IgD-negative memory B cell (primary cell): ENCODE results near the gene RILP. TPM values are rescaled to one million over a fixed set of nuclear protein-coding genes. Genes with fewer than 3 reads are reported as not detected.
A peak's percentile ranks its signal among the peaks of the same experiment; 100 is the strongest.

ENCODE experiments used
- H3K27ac Mint-ChIP-seq, 3 donors: one replicate each; pipeline ENCODE4 v1.8.0; 2020 to 2022; ENCODE audit warnings: mild to moderate bottlenecking in 3 of 3, mixed read lengths in 3 of 3, moderate library complexity in 1 of 3
- H3K27me3 Mint-ChIP-seq: one replicate; pipeline ENCODE4 v1.8.0; 2021; ENCODE audit warnings: mixed read lengths
- H3K36me3 Mint-ChIP-seq: one replicate; pipeline ENCODE4 v1.8.0; 2020; ENCODE audit warnings: mild to moderate bottlenecking, mixed read lengths
- H3K4me1 Mint-ChIP-seq, 3 donors: one replicate each; pipeline ENCODE4 v1.8.0; 2020 to 2022; ENCODE audit warnings: mixed read lengths in 3 of 3, mild to moderate bottlenecking in 1 of 3
- H3K4me3 Mint-ChIP-seq, 4 donors: one replicate each; pipeline ENCODE4 v1.8.0; 2020 to 2022; ENCODE audit warnings: mild to moderate bottlenecking in 4 of 4, mixed read lengths in 4 of 4, moderate library complexity in 3 of 4
- H3K9me3 Mint-ChIP-seq, 3 donors: one replicate each; pipeline ENCODE4 v1.8.0; 2020 to 2021; ENCODE audit warnings: mixed read lengths in 3 of 3, mild to moderate bottlenecking in 1 of 3
- polyA plus RNA-seq: library from polyadenylated mRNA; unstranded; fragments of 300-500 nt; fragmentation: Illumina TruSeq; gene quantifications from one replicate; pipeline ENCODE4 v1.2.3, GENCODE V29; 2021

The RILP gene
- polyA plus RNA-seq, 1 donor from 2014 or later, result 2.6 TPM

DNA sequence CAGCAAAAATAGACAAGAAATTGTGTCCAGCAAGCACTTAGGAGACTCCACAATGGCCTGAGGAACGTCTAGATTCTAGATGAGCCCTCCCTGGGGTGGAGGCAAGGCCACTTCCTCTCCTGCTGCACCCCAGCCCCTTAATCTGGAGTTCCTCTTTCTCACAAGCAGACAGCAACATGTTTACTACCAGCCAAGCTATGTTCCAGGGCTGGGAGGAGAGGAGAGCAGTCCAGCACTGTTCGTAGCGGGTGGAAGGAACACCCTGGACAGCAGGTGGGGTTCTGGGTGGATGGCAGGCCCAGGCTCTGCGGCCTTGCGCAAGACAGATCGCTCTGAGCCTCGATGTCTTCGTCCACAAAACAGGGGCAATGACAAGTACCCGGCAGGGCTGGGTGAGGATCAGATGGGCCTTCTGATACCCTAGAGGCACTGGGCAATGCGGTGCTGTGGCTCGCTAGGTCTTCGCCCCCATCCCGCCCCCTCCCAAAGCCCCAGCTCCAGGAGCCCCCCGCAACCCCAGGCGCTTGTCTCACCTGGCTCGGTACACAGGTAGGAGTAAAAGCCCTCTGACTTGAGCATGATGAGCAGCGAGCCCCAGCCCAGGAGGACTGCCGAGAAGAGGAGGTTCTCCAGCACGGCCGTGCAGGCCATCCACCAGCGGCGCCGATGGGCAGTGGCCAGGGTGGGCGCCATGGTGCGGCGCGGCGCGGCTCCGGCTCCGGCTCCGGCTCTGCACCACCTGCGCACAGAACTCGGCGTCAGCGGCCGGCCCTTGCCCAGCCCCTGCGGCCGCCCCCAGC, 22.3 kb downstream of the RILP start:
- H3K4me3 Mint-ChIP-seq, result peak overlapping the region; percentile 93 to 99 (median 96)
- peak overlapping the region; percentile 95 to 97 (median 96) for H3K27ac Mint-ChIP-seq
- no peaks in the 10 kb centered on the region for H3K9me3 Mint-ChIP-seq
- H3K36me3 Mint-ChIP-seq, result peaks cover 3% of the 10 kb centered on the region
- H3K4me1 Mint-ChIP-seq, result peaks cover 37 to 39% (median 37%) of the 10 kb centered on the region in 3 donors
- H3K27me3 Mint-ChIP-seq, result peaks cover 2% of the 10 kb centered on the region

DNA sequence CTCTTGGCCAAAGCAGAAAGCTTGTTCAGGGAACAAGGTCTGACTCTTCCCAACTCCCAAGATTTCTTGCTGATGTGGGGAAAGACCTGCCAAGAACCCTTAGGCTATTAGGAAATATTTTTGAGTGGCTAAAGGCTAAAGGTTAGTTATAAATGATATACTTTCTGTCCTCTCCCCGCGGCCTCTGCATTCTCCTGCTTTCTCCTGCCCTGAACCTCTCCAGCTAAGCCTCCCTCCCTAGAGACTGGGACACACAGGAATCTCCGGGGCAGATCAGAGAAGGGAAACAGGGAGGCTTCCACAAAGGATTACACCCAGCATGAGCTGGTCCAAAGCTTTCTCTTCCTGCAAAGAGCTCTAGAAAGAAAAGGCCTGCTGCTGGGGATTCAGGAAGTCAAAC, 23.3 kb downstream of the RILP start:
- H3K27me3 Mint-ChIP-seq, result no peaks in the 10 kb centered on the region
- H3K9me3 Mint-ChIP-seq, result no peaks in the 10 kb centered on the region
- peaks cover 1% of the 10 kb centered on the region for H3K36me3 Mint-ChIP-seq
- peak overlapping the region; percentile 95 to 97 (median 96) for H3K27ac Mint-ChIP-seq
- peaks cover 28 to 33% (median 31%) of the 10 kb centered on the region in 3 donors for H3K4me1 Mint-ChIP-seq
- H3K4me3 Mint-ChIP-seq, result peak overlapping the region; percentile 93 to 99 (median 96)

DNA sequence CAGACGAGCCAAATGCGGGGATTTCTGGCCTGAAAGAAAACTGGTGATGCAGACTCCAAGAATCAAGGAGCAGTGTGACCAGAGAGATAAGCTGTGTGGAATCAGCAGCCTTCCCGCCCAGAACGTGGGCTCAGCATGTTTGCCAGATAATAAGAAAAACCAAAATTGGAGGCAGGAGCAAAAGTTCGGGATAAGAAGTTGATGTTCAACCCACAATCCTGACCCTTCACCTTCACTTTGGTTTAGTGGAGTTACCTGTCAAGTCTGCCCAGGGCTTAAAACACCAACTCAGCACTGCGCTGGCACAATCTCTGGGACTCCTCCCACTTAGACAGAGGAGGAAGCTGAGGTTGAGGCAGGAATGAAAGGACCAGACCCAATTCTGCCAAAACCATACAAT, 24.1 kb downstream of the RILP start:
- peaks cover 23 to 29% (median 26%) of the 10 kb centered on the region in 3 donors for H3K4me1 Mint-ChIP-seq
- H3K27ac Mint-ChIP-seq, result peak overlapping the region in 2 of 3 donors; percentile 40 to 95
- H3K9me3 Mint-ChIP-seq, result no peaks in the 10 kb centered on the region
- H3K36me3 Mint-ChIP-seq, result peaks cover 3% of the 10 kb centered on the region
- H3K27me3 Mint-ChIP-seq, result no peaks in the 10 kb centered on the region
- peak overlapping the region in 3 of 4 donors; percentile 83 to 97 (median 93) for H3K4me3 Mint-ChIP-seq

DNA sequence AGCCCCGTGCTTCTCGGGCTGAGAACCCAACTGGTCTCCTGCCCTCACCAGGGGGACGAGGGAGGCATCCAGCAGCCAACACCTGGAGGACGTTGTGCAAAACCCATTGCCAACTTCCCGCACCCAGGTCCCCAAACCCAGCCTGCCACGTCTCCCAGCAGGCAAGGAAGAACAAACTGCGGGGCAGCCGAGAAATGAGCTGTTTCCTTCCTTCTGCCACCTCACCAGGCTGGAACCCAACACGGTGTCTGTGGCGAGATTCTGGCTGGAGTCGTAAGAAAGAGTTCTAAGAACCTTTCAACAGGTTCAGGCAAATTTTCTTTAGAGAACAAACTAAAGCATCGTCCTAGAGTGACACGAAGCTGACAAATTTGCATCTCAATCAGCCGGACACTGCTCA, 24.6 kb downstream of the RILP start:
- Mint-ChIP-seq H3K4me1 (peaks cover 18 to 28% (median 23%) of the 10 kb centered on the region in 3 donors), H3K4me3 (peak overlapping the region in 3 of 4 donors; percentile 45 to 93 (median 83)), H3K27ac (peak overlapping the region in 2 of 3 donors; percentile 40 to 95), H3K9me3 (no peaks in the 10 kb centered on the region), H3K36me3 (peaks cover 3% of the 10 kb centered on the region), H3K27me3 (no peaks in the 10 kb centered on the region)

DNA sequence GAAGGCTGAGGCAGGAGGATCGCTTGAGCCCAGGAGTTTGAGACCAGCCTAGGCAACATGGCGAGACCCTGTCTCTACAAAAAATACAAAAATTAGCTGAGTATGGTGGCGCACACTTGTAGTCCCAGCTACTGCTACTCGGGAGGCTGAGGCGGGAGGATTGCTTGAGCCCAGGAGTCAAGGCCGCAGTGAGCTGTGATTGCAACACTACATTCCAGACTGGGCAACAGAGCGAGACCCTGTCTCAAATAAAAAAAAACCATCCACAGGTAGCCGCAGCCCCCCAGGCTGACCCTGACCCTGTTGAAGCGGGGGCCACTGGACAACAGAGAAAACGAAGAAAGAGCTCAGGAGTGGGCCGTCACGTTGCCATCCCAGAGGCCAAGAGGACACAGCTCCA, 25.0 kb downstream of the RILP start:
- no peak overlapping the region for H3K27ac Mint-ChIP-seq
- H3K36me3 Mint-ChIP-seq, result peaks cover 3% of the 10 kb centered on the region
- peak overlapping the region in 2 of 4 donors; percentile 33 to 93 for H3K4me3 Mint-ChIP-seq

DNA sequence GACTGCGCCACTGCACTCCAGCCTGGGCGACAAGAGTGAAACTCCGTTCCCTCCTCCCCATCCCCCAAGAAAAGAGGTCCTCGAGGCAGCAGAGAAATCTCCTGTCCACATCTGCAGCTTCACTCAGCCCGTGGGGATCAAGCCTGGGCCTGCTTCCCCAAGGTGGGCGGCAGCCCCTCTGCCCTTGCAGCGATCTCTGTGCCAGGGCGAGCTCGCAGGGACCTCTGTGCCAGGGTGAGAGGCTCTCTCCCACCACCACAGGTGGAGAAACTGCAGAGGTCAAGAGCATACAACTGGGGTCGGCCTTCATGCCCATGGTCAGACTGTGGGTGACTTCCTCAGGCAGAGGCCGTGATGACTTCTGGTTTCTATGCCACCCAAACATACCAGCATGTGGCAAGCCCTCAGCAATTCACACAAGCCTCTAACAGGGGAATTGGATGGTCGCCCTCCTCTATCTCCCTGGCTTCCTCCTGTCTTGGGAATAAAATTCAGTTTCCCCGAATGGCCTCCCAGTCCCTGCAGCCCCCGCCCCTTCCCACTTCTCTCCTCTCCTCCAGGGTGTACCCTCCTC, 26.5 kb downstream of the RILP start:
- H3K27ac Mint-ChIP-seq, result no peak overlapping the region

More for the DNA sequence above, 25.0 kb downstream of the RILP start:
- Mint-ChIP-seq H3K4me1 (peaks cover 17 to 29% (median 22%) of the 10 kb centered on the region in 3 donors), H3K27me3 (no peaks in the 10 kb centered on the region), H3K9me3 (no peaks in the 10 kb centered on the region)

DNA sequence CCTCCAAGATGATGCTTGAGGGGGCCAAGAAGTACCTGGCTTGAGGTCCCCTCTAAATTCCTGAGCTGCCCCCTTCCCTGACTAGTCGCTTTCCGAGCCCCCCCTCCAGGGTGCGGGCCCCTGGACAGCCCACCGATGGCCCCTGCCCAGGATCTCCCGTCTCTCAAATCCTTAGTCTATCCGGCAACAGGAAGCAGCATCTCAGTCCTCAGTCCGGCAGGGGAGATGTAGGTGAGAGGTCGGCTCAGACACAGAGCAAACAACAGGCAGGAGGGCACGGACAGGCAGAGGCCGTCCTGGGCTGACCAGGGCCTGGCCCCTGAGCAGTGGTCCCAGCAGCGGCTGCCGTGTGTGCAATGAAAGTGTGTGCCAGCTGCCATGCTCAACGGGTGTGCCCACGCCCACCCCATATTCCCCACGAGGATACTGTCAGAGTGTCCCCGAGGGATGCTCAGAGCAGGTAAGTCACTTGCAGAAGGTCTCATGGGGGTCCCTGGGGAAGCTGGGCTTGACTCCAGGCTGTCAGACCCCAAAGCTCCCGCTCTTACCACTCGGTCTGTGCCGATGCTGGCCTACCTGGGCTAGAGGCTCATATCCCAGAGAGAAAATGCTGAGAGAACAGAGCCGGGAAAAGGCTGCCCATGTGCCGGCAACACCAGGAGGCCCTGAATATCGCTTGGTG, 28.3 kb downstream of the RILP start:
- Mint-ChIP-seq H3K4me3 (no peak overlapping the region), H3K36me3 (peaks cover 4% of the 10 kb centered on the region), H3K9me3 (no peaks in the 10 kb centered on the region), H3K27ac (no peak overlapping the region), H3K27me3 (no peaks in the 10 kb centered on the region), H3K4me1 (peaks cover 9 to 16% (median 15%) of the 10 kb centered on the region in 3 donors)

More for the DNA sequence above, 26.5 kb downstream of the RILP start:
- Mint-ChIP-seq H3K9me3 (no peaks in the 10 kb centered on the region), H3K4me1 (peaks cover 17 to 24% (median 22%) of the 10 kb centered on the region in 3 donors), H3K27me3 (no peaks in the 10 kb centered on the region), H3K4me3 (no peak overlapping the region), H3K36me3 (peaks cover 3% of the 10 kb centered on the region)

DNA sequence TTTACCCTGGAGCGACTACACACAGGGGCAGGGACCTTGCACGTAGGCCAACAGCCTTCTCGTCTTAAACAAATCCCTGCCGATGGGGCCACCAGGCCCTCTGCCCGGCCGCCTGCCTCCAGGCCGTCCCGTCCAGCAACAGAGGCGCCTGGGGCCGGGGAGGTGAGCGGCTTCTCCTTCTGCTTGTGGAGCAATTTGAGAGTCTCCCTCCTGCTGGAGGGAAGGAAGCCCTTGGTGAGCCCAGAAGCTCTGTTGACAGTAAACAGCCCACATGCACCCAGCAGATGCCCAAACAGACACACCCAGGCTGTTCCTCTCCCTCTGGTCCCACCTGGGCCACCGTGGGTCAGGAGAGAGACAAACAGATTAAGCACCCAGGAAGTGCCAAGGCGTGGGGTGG, 29.2 kb downstream of the RILP start:
- peaks cover 2 to 7% (median 7%) of the 10 kb centered on the region in 3 donors for H3K4me1 Mint-ChIP-seq
- no peaks in the 10 kb centered on the region for H3K27me3 Mint-ChIP-seq
- H3K4me3 Mint-ChIP-seq, result no peak overlapping the region
- H3K27ac Mint-ChIP-seq, result no peak overlapping the region
- H3K9me3 Mint-ChIP-seq, result no peaks in the 10 kb centered on the region
- peaks cover 2% of the 10 kb centered on the region for H3K36me3 Mint-ChIP-seq

DNA sequence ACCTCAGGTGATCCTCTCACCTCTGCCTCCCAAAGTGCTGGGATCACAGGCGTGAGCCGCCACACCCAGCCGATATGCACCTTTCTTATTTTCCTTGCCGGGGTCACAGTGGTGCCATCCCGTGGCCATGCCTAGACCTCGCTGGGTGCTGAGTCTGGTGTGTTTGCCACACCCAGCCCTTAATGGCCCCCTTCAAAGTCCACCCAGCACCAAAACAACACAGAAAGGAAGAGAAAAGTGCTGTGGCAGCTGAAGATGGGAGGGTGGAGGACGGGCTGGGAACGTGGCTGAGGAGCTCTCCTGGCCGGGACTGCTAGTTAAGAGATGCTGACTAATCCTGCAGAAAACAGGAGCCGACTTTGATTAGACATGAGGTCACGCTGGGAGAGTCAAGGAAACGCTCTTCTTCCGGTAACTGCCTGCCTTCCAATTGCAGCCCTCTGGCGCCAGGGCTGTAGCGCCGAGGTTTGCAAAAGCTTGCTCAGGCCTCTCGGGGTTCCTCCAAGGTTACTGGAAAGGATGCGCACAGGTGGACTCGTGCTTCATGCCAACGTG, 32.0 kb downstream of the RILP start:
- Mint-ChIP-seq H3K4me3 (no peak overlapping the region), H3K4me1 (peaks cover 2 to 4% (median 3%) of the 10 kb centered on the region in 3 donors), H3K27me3 (no peaks in the 10 kb centered on the region), H3K27ac (peak overlapping the region in 1 of 3 donors; percentile 32), H3K36me3 (peaks cover 4% of the 10 kb centered on the region), H3K9me3 (no peaks in the 10 kb centered on the region)

DNA sequence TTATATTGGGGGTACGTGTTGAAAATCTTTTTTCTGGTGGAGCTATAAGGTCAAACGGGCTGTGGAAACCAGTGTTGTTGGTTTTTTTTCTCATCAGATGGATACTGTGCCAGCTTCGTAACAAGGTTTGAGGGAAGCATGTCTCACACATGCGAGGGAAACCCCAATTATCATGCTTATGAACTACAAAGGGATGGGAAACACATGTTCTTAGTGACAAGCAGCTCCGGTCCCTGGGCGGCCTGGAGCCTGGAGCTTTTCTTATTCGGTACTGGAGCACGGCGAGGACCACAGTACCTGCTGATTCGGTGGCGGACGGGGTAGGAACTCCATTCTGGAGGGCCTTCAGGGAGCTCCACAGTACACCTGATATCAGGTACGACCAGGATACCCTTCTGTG, 33.6 kb downstream of the RILP start:
- Mint-ChIP-seq H3K4me3 (no peak overlapping the region), H3K4me1 (peaks cover 2 to 4% (median 3%) of the 10 kb centered on the region in 3 donors), H3K27me3 (no peaks in the 10 kb centered on the region), H3K27ac (no peak overlapping the region), H3K9me3 (no peaks in the 10 kb centered on the region), H3K36me3 (peaks cover 7% of the 10 kb centered on the region)

DNA sequence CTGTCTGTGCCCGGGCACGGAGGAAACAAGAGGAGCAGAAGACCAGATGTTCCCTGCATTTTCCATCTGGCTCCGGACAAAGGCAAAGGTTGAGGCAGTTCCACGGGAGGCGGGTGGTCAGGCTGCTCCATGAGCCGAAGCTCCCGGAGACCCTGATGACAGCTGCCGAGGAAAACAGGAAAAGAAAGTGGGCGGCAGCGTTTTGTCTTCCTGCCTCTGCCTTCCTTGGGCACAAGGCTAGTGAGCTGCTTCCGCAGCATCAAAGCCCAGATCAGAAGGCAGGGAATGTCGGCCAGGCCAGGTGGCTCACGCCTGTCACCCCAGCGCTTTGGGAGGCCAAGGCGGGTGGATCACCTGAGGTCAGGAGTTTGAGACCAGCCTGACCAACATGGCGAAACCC, 37.3 kb downstream of the RILP start:
- Mint-ChIP-seq H3K27me3 (no peaks in the 10 kb centered on the region), H3K4me3 (no peak overlapping the region), H3K4me1 (peaks cover 5 to 9% (median 8%) of the 10 kb centered on the region in 3 donors), H3K27ac (peak overlapping the region in 1 of 3 donors; percentile 39), H3K9me3 (no peaks in the 10 kb centered on the region), H3K36me3 (peaks cover 8% of the 10 kb centered on the region)

DNA sequence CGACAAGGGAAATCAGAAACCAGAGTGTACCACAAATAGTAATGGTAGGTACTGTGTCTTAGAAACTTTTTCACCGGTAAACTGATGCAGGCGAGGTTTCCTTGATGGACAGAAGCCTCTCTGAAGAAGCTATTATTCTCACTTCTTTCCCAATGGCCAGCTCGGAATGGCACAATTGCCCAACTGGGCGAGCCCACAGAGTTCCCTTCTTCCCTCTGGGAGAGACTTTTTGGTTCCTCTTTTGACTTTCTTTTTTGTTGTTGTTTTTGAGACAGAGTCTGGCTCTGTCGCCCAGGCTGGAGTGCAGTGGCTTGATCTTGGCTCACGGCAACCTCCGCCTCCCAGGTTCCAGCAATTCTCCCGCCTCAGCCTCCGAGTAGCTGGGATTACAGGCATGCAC, 38.0 kb downstream of the RILP start:
- peak overlapping the region in 1 of 3 donors; percentile 35 for H3K27ac Mint-ChIP-seq
- H3K4me3 Mint-ChIP-seq, result no peak overlapping the region
- H3K4me1 Mint-ChIP-seq, result peaks cover 11 to 14% (median 14%) of the 10 kb centered on the region in 3 donors
- H3K9me3 Mint-ChIP-seq, result no peaks in the 10 kb centered on the region
- peaks cover 10% of the 10 kb centered on the region for H3K36me3 Mint-ChIP-seq
- H3K27me3 Mint-ChIP-seq, result no peaks in the 10 kb centered on the region

DNA sequence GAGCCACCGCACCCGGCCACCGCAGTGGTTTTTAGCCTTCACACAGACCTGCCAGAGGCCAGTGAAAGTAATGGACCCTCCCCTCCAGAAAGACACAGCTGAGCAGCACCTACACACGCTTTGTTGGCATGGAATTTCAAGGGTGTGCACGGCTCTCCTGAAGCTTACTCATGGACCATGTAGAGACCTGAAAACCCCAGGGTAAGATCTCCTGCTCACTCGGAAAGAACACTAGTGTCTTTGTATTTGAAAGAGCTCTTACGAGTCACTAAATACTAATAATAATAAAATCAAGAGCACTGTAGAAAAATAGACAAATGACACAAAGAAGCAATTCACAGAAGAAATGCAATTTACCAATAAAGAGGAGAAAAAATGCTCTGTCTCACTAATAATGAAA, 41.0 kb downstream of the RILP start:
- Mint-ChIP-seq H3K9me3 (no peaks in the 10 kb centered on the region), H3K27ac (peak overlapping the region in 2 of 3 donors; percentile 18 to 55), H3K4me3 (peak overlapping the region in 1 of 4 donors; percentile 12), H3K36me3 (peaks cover 8% of the 10 kb centered on the region), H3K27me3 (no peaks in the 10 kb centered on the region), H3K4me1 (peaks cover 12 to 16% (median 14%) of the 10 kb centered on the region in 3 donors)

DNA sequence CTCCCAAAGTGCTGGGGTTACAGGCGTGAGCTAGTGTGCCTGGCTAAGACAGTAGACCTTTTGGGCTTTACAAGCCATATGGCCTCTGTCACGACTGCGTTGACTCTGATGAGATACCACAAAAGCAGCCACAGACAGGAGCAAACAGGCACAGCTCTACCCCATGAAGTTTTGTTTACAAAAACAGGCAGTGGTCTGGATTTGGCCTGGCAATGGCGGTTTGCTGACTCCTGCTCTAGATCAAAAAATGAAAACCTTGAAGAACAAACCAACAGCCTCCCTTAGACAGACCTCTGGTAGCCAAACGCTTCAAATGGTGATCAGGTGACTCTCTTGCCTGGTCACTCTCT, 41.7 kb downstream of the RILP start:
- Mint-ChIP-seq H3K27me3 (no peaks in the 10 kb centered on the region), H3K36me3 (peaks cover 11% of the 10 kb centered on the region), H3K4me1 (peaks cover 12 to 16% (median 14%) of the 10 kb centered on the region in 3 donors), H3K9me3 (no peaks in the 10 kb centered on the region), H3K4me3 (peak overlapping the region; percentile 12 to 80 (median 72)), H3K27ac (peak overlapping the region in 2 of 3 donors; percentile 55 to 91)
